Body of pancreas (tissue), 4 donors: ENCODE results near the gene PSMB2. TPM values are rescaled to one million over a fixed set of nuclear protein-coding genes. Genes with fewer than 3 reads are reported as not detected.
"Not testable (repeated sequence)": the region's sequence is repeated elsewhere in the genome, so short reads cannot be mapped to it uniquely, and the experiment has no call there.

Experiments
- ATAC-seq: fragments of 150-250 bp; one replicate; pipeline ENCODE4 v1.9.1; 2016
- DNase-seq, 4 donors: peaks; one replicate each; pipeline ENCODE4 v3.0.0-alpha.2; 2019
- H3K27ac ChIP-seq, 4 donors: fragments of 200-600 bp; sonication (generic); 1 replicate in 3 of 4; 2 replicates in 1 of 4; pipeline versions ENCODE4 v1.5.1 to v1.6.1; 2016 to 2019; ENCODE audit warnings: mild to moderate bottlenecking in 1 of 4, mixed read lengths in 1 of 4, moderate library complexity in 1 of 4
- H3K27me3 ChIP-seq, 2 donors: fragments of 200-600 bp; sonication (generic); one replicate each; pipeline ENCODE4 v1.6.0; 2016; ENCODE audit warnings: mild to moderate bottlenecking in 1 of 2
- H3K36me3 ChIP-seq, 2 donors: fragments of 200-600 bp; sonication (generic); replicated peaks in 1 of 2; 2 replicates each; pipeline ENCODE4 v1.5.1; 2016; ENCODE audit warnings: low read depth in 2 of 2; ENCODE audit not compliant: insufficient read depth in 1 of 2
- H3K4me1 ChIP-seq: fragments of 200-600 bp; sonication (generic); one replicate; pipeline ENCODE4 v1.6.0; 2016
- H3K4me3 ChIP-seq, 2 donors: fragments of 200-600 bp; sonication (generic); 1 replicate in 1 of 2; 2 replicates in 1 of 2; pipeline ENCODE4 v1.5.1; 2016 to 2019
- H3K9me3 ChIP-seq, 3 donors: fragments of 200-600 bp; sonication (generic); 1 replicate in 2 of 3; 2 replicates in 1 of 3; pipeline ENCODE4 v1.5.1; 2016
- POLR2A ChIP-seq, 3 donors: fragments of 450-650 bp; IDR thresholded peaks; one replicate each; pipeline ENCODE4 v1.6.1; 2016; ENCODE audit warnings: antibody characterized with exemption in 3 of 3, mild to moderate bottlenecking in 2 of 3
- WGBS, 2 donors: methylation state at CpG; one replicate each; pipeline ENCODE4 v1.1.5; 2017; 5-methylcytosine and 5-hydroxymethylcytosine counted together
- intact Hi-C: fragments of 100-400 bp; cut with DNase I; formaldehyde crosslinking; loops from one replicate; pipeline ENCODE4 v1.15.1; 2023
- total RNA-seq, 2 donors: library from RNA; depleted of rRNA; stranded (reverse); fragments of >200 nt; gene quantifications; one replicate each; pipeline ENCODE4 v1.1.0, GENCODE V29; 2016
- TF ChIP-seq, protein P1 (sequence below), 7 experiments: fragments of 450-650 bp in 4 of 7; fragments of 200-600 bp in 3 of 7; sonication (generic) in 3 of 7; IDR thresholded peaks; one replicate each; pipeline ENCODE4 v1.5.1; 2016 to 2019; ENCODE audit warnings: antibody characterized with exemption in 7 of 7

The PSMB2 gene
- total RNA-seq, 2 donors from 2014 or later, result 13.2 to 17.5 TPM

GRCh38 chr1:35588197-35588910 is 53.0 kb downstream of the PSMB2 start:
- intact Hi-C loops, result no loop called here
- DNase-seq (no peak), ATAC-seq (no peak)
- Histone ChIP-seq H3K9me3 (no peaks in the 10 kb centered on the region), H3K27ac (no peak overlapping the region), H3K4me3 (no peak overlapping the region), H3K36me3 (no peaks in the 10 kb centered on the region), H3K4me1 (no peaks in the 10 kb centered on the region), H3K27me3 (no peaks in the 10 kb centered on the region)
- WGBS, 2 donors, result 75 to 78% methylated on average over 14 to 19 of the region's 21 CpGs
- TF ChIP-seq POLR2A (IDR thresholded peaks at IDR 0.05), result no peak
- TF ChIP-seq, protein P1, sequence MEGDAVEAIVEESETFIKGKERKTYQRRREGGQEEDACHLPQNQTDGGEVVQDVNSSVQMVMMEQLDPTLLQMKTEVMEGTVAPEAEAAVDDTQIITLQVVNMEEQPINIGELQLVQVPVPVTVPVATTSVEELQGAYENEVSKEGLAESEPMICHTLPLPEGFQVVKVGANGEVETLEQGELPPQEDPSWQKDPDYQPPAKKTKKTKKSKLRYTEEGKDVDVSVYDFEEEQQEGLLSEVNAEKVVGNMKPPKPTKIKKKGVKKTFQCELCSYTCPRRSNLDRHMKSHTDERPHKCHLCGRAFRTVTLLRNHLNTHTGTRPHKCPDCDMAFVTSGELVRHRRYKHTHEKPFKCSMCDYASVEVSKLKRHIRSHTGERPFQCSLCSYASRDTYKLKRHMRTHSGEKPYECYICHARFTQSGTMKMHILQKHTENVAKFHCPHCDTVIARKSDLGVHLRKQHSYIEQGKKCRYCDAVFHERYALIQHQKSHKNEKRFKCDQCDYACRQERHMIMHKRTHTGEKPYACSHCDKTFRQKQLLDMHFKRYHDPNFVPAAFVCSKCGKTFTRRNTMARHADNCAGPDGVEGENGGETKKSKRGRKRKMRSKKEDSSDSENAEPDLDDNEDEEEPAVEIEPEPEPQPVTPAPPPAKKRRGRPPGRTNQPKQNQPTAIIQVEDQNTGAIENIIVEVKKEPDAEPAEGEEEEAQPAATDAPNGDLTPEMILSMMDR (IDR thresholded peaks at IDR 0.05), result no peak

GRCh38 chr1:35587736-35588135 is 53.6 kb downstream of the PSMB2 start:
- no peak overlapping the region for H3K4me3 ChIP-seq
- H3K4me1 ChIP-seq, result no peaks in the 10 kb centered on the region
- DNase-seq (no peak), ATAC-seq (no peak)
- WGBS, 2 donors, result 80 to 82% methylated on average over 6 of the region's 6 CpGs
- no peak overlapping the region for H3K27ac ChIP-seq
- TF ChIP-seq, protein P1 (IDR thresholded peaks at IDR 0.05), result no peak
- TF ChIP-seq POLR2A (IDR thresholded peaks at IDR 0.05), result no peak
- no peaks in the 10 kb centered on the region for H3K36me3 ChIP-seq
- intact Hi-C loops, result no loop called here
- H3K27me3 ChIP-seq, result no peaks in the 10 kb centered on the region
- H3K9me3 ChIP-seq, result no peaks in the 10 kb centered on the region

DNA sequence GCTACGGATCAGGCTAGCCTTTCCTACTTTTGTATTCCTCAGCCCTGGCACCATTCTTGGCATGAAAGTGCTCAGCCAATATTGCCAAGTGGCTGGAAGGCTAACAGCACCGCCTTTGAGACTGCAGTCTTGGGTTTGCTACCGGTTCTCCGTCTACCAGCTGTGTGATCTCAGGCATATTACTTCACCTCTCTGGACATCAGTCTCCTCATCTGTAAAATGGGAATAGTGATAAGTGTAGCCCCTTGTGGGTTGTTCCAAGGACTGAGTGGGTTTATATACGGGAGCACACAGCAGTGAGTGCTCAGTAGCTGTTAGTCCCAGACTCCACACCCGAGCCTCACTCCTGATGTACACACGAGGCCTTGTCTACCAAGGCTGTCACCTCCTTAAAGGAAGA is 54.5 kb downstream of the PSMB2 start:
- WGBS, 2 donors, result 87 to 89% methylated on average over 7 of the region's 7 CpGs
- DNase-seq, result no peak
- H3K27me3 ChIP-seq, result no peaks in the 10 kb centered on the region
- no peak for ATAC-seq
- no peaks in the 10 kb centered on the region for H3K36me3 ChIP-seq
- H3K4me3 ChIP-seq, result no peak overlapping the region
- H3K9me3 ChIP-seq, result no peaks in the 10 kb centered on the region
- no peak overlapping the region for H3K27ac ChIP-seq
- no peaks in the 10 kb centered on the region for H3K4me1 ChIP-seq
- no peak for TF ChIP-seq POLR2A (IDR thresholded peaks at IDR 0.05)
- TF ChIP-seq, protein P1 (IDR thresholded peaks at IDR 0.05), result no peak
- intact Hi-C loops, result no loop called here

DNA sequence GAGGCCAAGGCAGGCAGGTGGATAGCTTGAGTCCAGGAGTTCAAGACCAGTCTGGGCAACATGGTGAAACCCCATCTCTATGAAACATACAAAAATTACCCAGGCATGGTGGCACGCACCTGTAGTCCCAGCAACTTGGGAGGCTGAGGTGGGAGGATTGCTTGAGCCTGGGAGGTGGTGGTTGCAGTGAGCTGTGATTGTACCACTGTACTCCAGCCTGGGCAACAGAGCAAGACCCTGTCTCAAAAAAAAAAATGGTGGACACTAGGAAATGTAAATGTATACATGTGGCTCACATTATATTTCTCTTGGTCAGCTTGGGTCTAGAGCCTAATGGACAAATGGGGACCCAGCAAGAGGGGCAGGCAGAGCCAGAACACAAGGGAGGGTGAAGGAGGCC is 55.5 kb downstream of the PSMB2 start:
- 86 to 100% methylated on average over 1 of the region's 1 CpG for WGBS, 2 donors
- H3K27me3 ChIP-seq, H3K27ac ChIP-seq, H3K9me3 ChIP-seq, intact Hi-C loops, H3K36me3 ChIP-seq, H3K4me3 ChIP-seq, ATAC-seq, H3K4me1 ChIP-seq, DNase-seq: not testable (repeated sequence)

DNA sequence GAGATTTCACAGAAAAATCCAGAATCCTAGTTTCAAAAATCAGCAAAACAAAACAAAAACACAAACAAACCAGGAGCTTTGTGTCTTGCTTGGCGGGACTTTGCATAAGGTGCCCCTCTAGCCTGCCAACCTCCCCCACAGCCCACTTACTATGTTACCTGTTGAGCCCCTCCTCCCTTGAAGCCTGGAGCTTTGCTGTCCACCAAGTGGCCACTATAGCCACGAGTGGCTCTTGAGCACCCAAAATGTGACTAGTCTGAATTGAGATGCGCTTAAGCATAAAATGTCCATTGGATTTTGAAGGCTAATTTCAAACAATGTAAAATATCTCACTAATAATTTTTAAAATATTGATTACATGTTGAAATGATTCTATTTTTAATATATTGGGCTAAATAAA is 56.0 kb downstream of the PSMB2 start:
- Histone ChIP-seq H3K36me3 (no peaks in the 10 kb centered on the region), H3K9me3 (no peaks in the 10 kb centered on the region), H3K27ac (no peak overlapping the region), H3K4me3 (no peak overlapping the region), H3K4me1 (no peaks in the 10 kb centered on the region), H3K27me3 (no peaks in the 10 kb centered on the region)
- ATAC-seq (no peak), DNase-seq (no peak)
- no peak for TF ChIP-seq POLR2A (IDR thresholded peaks at IDR 0.05)
- TF ChIP-seq, protein P1 (IDR thresholded peaks at IDR 0.05), result no peak
- 74 to 84% methylated on average over 3 of the region's 3 CpGs for WGBS, 2 donors
- intact Hi-C loops, result no loop called here

GRCh38 chr1:35581621-35582020 is 59.7 kb downstream of the PSMB2 start:
- intact Hi-C loops, H3K27me3 ChIP-seq, DNase-seq, H3K27ac ChIP-seq, ATAC-seq, H3K9me3 ChIP-seq, H3K4me3 ChIP-seq, H3K36me3 ChIP-seq, H3K4me1 ChIP-seq: not testable (repeated sequence)
- 90 to 95% methylated on average over 9 of the region's 9 CpGs for WGBS, 2 donors
